GM21526 (cell line): ENCODE measurements around the gene AOPEP.

Experiments used
- ATAC-seq: cut with Tn5 transposase; IDR thresholded peaks from one replicate; pipeline ENCODE4 v1.9.1; 2021; ENCODE audit warnings: moderate library complexity; ENCODE audit not compliant: unreplicated experiment, low FRiP score

AOPEP gene

GRCh38 chr9:94788570-94789105 is 62.1 kb downstream of the AOPEP start:
- no peak for ATAC-seq

GRCh38 chr9:94791435-94791834 is 64.9 kb downstream of the AOPEP start:
- no peak for ATAC-seq

GRCh38 chr9:94792511-94792910 is 66.0 kb downstream of the AOPEP start:
- no peak for ATAC-seq

- ATAC-seq, result no peak
These were observed 68.1 kb downstream of the AOPEP start for GRCh38 chr9:94794476-94795167.

- ATAC-seq, result no peak
These were observed 70.2 kb downstream of the AOPEP start for GRCh38 chr9:94796687-94797086.

GRCh38 chr9:94798201-94798600 is 71.7 kb downstream of the AOPEP start:
- no peak for ATAC-seq

- no peak for ATAC-seq
These were observed 72.2 kb downstream of the AOPEP start for GRCh38 chr9:94798708-94799107.

- ATAC-seq, result no peak
These were observed 73.2 kb downstream of the AOPEP start for GRCh38 chr9:94799578-94800264.

GRCh38 chr9:94800424-94801117 is 74.1 kb downstream of the AOPEP start:
- ATAC-seq, result no peak

GRCh38 chr9:94801234-94801633 is 74.7 kb downstream of the AOPEP start:
- no peak for ATAC-seq

- no peak for ATAC-seq
These were observed 75.2 kb downstream of the AOPEP start for GRCh38 chr9:94801681-94802080.

- no peak for ATAC-seq
These were observed 75.8 kb downstream of the AOPEP start for GRCh38 chr9:94802251-94802650.

- peak; percentile 56 for ATAC-seq
These were observed 76.3 kb downstream of the AOPEP start for GRCh38 chr9:94802793-94803192.

GRCh38 chr9:94804316-94804715 is 77.8 kb downstream of the AOPEP start:
- no peak for ATAC-seq

GRCh38 chr9:94805051-94805489 is 78.6 kb downstream of the AOPEP start:
- no peak for ATAC-seq

- ATAC-seq, result no peak
These were observed 79.1 kb downstream of the AOPEP start for GRCh38 chr9:94805585-94805984.

- ATAC-seq, result no peak
These were observed 79.9 kb downstream of the AOPEP start for GRCh38 chr9:94806307-94806893.

- no peak for ATAC-seq
These were observed 81.1 kb downstream of the AOPEP start for GRCh38 chr9:94807556-94807955.

- no peak for ATAC-seq
These were observed 82.6 kb downstream of the AOPEP start for GRCh38 chr9:94808926-94809700.

- ATAC-seq, result no peak
These were observed 83.3 kb downstream of the AOPEP start for GRCh38 chr9:94809778-94810177.
